SK-N-SH (cell line): ENCODE data around the gene DISP2. TPM values are rescaled to one million over a fixed set of nuclear protein-coding genes. Genes with fewer than 3 reads are reported as not detected.

Source experiments
- CTCF ChIA-PET: fragments of 300-600, 350-600 bp; formaldehyde crosslinking; extraction: SDS; loops from one replicate; lab custom pipeline; 2021; lab: Yijun Ruan, JAX
- POLR2A ChIA-PET: fragments of 350-600 bp; sonication (Branson Sonifier 250); formaldehyde crosslinking; extraction: SDS; loops from one replicate; lab custom pipeline; 2020; ENCODE audit warnings: antibody characterized with exemption, inconsistent platforms; lab: Yijun Ruan, JAX
- DNase-seq: peaks from one replicate; pipeline ENCODE4 v3.0.0; 2012
- H2AFZ ChIP-seq: fragments of 200-600 bp; sonication (generic); 2 replicates; pipeline ENCODE4 v1.8.1; 2016; ENCODE audit warnings: antibody characterized with exemption, mild to moderate bottlenecking, low read depth
- H3F3A ChIP-seq: fragments of 200-600 bp; sonication (generic); replicated peaks from 2 replicates; pipeline ENCODE3; 2016; ENCODE audit warnings: antibody characterized with exemption, mild to moderate bottlenecking; ENCODE audit not compliant: insufficient read depth
- H3K27ac ChIP-seq, 2 experiments: fragments of 200-500 bp in 1 of 2; fragments of 200-600 bp in 1 of 2; sonication (Bioruptor generic) in 1 of 2; sonication (generic), shearing (Covaris generic) in 1 of 2; 2 replicates each; pipeline versions ENCODE4 v1.5.1 to v1.6.1; 2014 to 2016; ENCODE audit warnings: low read depth in 2 of 2, inconsistent platforms in 1 of 2, low read length in 1 of 2, mild to moderate bottlenecking in 1 of 2, mixed read lengths in 1 of 2
- H3K27me3 ChIP-seq: fragments of 200-600 bp; sonication (generic), shearing (Covaris generic); 2 replicates; pipeline ENCODE4 v1.6.1; 2016; ENCODE audit warnings: mixed run types; ENCODE audit not compliant: insufficient read depth
- H3K36me3 ChIP-seq, 2 experiments: fragments of 200-500 bp in 1 of 2; fragments of 200-600 bp in 1 of 2; sonication (Bioruptor generic) in 1 of 2; sonication (generic) in 1 of 2; replicated peaks in 1 of 2; 2 replicates each; pipeline versions ENCODE3 to v1.5.1; 2014 to 2016; ENCODE audit warnings: low read length in 1 of 2, mild to moderate bottlenecking in 1 of 2; ENCODE audit not compliant: insufficient read depth in 2 of 2, control insufficient read depth in 1 of 2
- H3K4me1 ChIP-seq, 2 experiments: fragments of 200-500 bp in 1 of 2; fragments of 200-600 bp in 1 of 2; sonication (Bioruptor generic) in 1 of 2; sonication (generic), shearing (Covaris generic) in 1 of 2; 2 replicates each; pipeline versions ENCODE4 v1.5.1 to v1.6.1; 2014 to 2016; ENCODE audit warnings: low read depth in 1 of 2, low read length in 1 of 2, mixed run types in 1 of 2; ENCODE audit not compliant: insufficient read depth in 2 of 2, control insufficient read depth in 1 of 2
- H3K4me2 ChIP-seq: fragments of 200-600 bp; sonication (generic), shearing (Covaris generic); 2 replicates; pipeline ENCODE4 v1.6.1; 2017; ENCODE audit warnings: mixed run types
- H3K4me3 ChIP-seq, 2 experiments: fragments of 200-500 bp in 1 of 2; fragments of 200-600 bp in 1 of 2; sonication (Bioruptor generic) in 1 of 2; sonication (generic), shearing (Covaris generic) in 1 of 2; 2 replicates each; pipeline versions ENCODE4 v1.5.1 to v1.8.1; 2014 to 2016; ENCODE audit warnings: low read depth in 2 of 2, inconsistent platforms in 1 of 2, low read length in 1 of 2, mild to moderate bottlenecking in 1 of 2, mixed read lengths in 1 of 2, moderate library complexity in 1 of 2
- H3K79me2 ChIP-seq: fragments of 200-600 bp; sonication (generic); 2 replicates; pipeline ENCODE4 v1.8.1; 2017; ENCODE audit warnings: mild to moderate bottlenecking; ENCODE audit not compliant: insufficient read depth
- H3K9ac ChIP-seq: fragments of 200-600 bp; sonication (generic); 2 replicates; pipeline ENCODE4 v1.6.1; 2017; ENCODE audit warnings: mixed run types
- H3K9me2 ChIP-seq: fragments of 200-600 bp; sonication (generic); 2 replicates; pipeline ENCODE4 v1.6.1; 2017; ENCODE audit warnings: mixed run types
- H3K9me3 ChIP-seq: fragments of 200-600 bp; sonication (generic); 2 replicates; pipeline ENCODE4 v1.6.1; 2017; ENCODE audit warnings: mixed run types, mild to moderate bottlenecking, moderate library complexity
- H4K20me1 ChIP-seq: fragments of 200-600 bp; sonication (generic); 2 replicates; pipeline ENCODE4 v1.6.1; 2017; ENCODE audit warnings: mild to moderate bottlenecking, mixed run types; ENCODE audit not compliant: insufficient read depth
- FOSL2 ChIP-seq: IDR thresholded peaks from 2 replicates; pipeline ENCODE4 v1.4.0; 2012; ENCODE audit warnings: low read depth, mild to moderate bottlenecking, moderate library complexity, borderline replicate concordance
- FOXJ3 ChIP-seq: sonication (generic); formaldehyde crosslinking; IDR thresholded peaks from 2 replicates; pipeline ENCODE4 v1.5.1; 2020; ENCODE audit warnings: mild to moderate bottlenecking, missing genetic modification reagents
- FOXM1 ChIP-seq: IDR thresholded peaks from 2 replicates; pipeline ENCODE4 v1.4.0; 2012; ENCODE audit warnings: low read depth, mild to moderate bottlenecking
- GABPA ChIP-seq: IDR thresholded peaks from 2 replicates; pipeline ENCODE4 v1.4.0; 2012; ENCODE audit warnings: low read depth, mild to moderate bottlenecking
- GATA2 ChIP-seq: sonication (generic); formaldehyde crosslinking; IDR thresholded peaks from 2 replicates; pipeline ENCODE4 v1.5.0; 2020; ENCODE audit warnings: mild to moderate bottlenecking, missing genetic modification reagents
- MAX ChIP-seq: IDR thresholded peaks from 2 replicates; pipeline ENCODE4 v1.4.0; 2012; ENCODE audit warnings: low read depth
- MEF2A ChIP-seq: IDR thresholded peaks from 2 replicates; pipeline ENCODE4 v1.4.0; 2012; ENCODE audit warnings: low read depth, borderline replicate concordance
- MXI1 ChIP-seq: IDR thresholded peaks from 2 replicates; pipeline ENCODE4 v1.6.1; 2012; ENCODE audit warnings: mild to moderate bottlenecking, low read depth, low read length, improper control_type of control experiment
- PBX3 ChIP-seq: IDR thresholded peaks from 2 replicates; pipeline ENCODE4; 2012
- RAD21 ChIP-seq: IDR thresholded peaks from 2 replicates; pipeline ENCODE4 v1.6.1; 2012; ENCODE audit warnings: mild to moderate bottlenecking, low read length
- REST ChIP-seq: IDR thresholded peaks from 2 replicates; pipeline ENCODE4 v1.6.1; 2012; ENCODE audit warnings: mild to moderate bottlenecking, low read depth, low read length, moderate library complexity
- RFX5 ChIP-seq: IDR thresholded peaks from 2 replicates; pipeline ENCODE4 v1.6.1; 2012; ENCODE audit warnings: mild to moderate bottlenecking, improper control_type of control experiment, low read length
- RXRA ChIP-seq: IDR thresholded peaks from 2 replicates; pipeline ENCODE4 v1.4.0; 2012; ENCODE audit warnings: low read depth, mild to moderate bottlenecking, borderline replicate concordance
- SIN3A ChIP-seq: IDR thresholded peaks from 2 replicates; pipeline ENCODE4 v1.6.1; 2012; ENCODE audit warnings: low read depth, mild to moderate bottlenecking, low read length, moderate library complexity, borderline replicate concordance
- SMC3 ChIP-seq: IDR thresholded peaks from 2 replicates; pipeline ENCODE4 v1.6.1; 2012; ENCODE audit warnings: low read depth, low read length, improper control_type of control experiment
- TAF1 ChIP-seq: IDR thresholded peaks from 2 replicates; pipeline ENCODE4 v1.6.1; 2012; ENCODE audit warnings: low read depth, mild to moderate bottlenecking, low read length, moderate library complexity, borderline replicate concordance
- WGBS: methylation state at CpG from one replicate; pipeline ENCODE4 v1.1.6; 2017; ENCODE audit warnings: low lambda C conversion rate; 5-methylcytosine and 5-hydroxymethylcytosine counted together
- polyA plus RNA-seq, 3 experiments: library from polyadenylated mRNA; depleted of rRNA; stranded (reverse); fragments of >200 nt; gene quantifications; 2 replicates each; pipeline ENCODE4 v1.2.3, GENCODE V29; 2012

DISP2 gene
- polyA plus RNA-seq, 1 of the 3 experiments (the other 2 are of a cell fraction) = 0.12 TPM

- Histone ChIP-seq H3K79me2 (no peaks in the 10 kb centered on the region), H3F3A (peaks cover 6% of the 10 kb centered on the region), H3K9me2 (no peaks in the 10 kb centered on the region), H4K20me1 (no peaks in the 10 kb centered on the region), H3K9ac (no peak overlapping the region), H3K4me3 (peak overlapping the region; percentile 57 to 59), H3K36me3 (no peaks in the 10 kb centered on the region), H3K4me2 (peak overlapping the region; percentile 92), H2AFZ (no peak overlapping the region), H3K9me3 (no peaks in the 10 kb centered on the region), H3K4me1 (peaks cover 0 to 34% of the 10 kb centered on the region in 2 experiments; a peak in 2 of 4 replicates), H3K27me3 (0 out of 2 replicates have a peak, but pooled peaks cover 11% of the 10 kb centered on the region), H3K27ac (peak overlapping the region in 1 of 2 experiments; percentile 28; a peak in 1 of 4 replicates)
- peak; percentile 76 for DNase-seq
- POLR2A ChIA-PET = interaction anchor here (1.4 kb wide), 1 partner anchor 8 kb away, joined by 3 read pairs; no protein-coding TSS in a partner anchor
- TF ChIP-seq RXRA (no peak), PBX3 (no peak), FOXJ3 (CRISPR knock-in tag) (peak; percentile 20; the same call in 1 of the 2 replicates), MXI1 (peak; percentile 82)
- CTCF ChIA-PET = interaction anchor here (0.7 to 70.6 kb wide), 7 partner anchors 9 to 141 kb away, joined by 3 to 2194 read pairs (median 5); partner anchors contain the start of genes ANKRD63, CCDC9B, INAFM2 and PLCB2
- WGBS = 23% methylated on average over 26 of the region's 31 CpGs
Measured at GRCh38 chr15:40358471-40359353, 693 bp downstream of the DISP2 start.

GRCh38 chr15:40360015-40360414 is 2.0 kb downstream of the DISP2 start:
- 77% methylated on average over 4 of the region's 4 CpGs for WGBS
- no peak overlapping the region for H3K9ac ChIP-seq
- ChIA-PET POLR2A (no interaction called here), CTCF (interaction anchor here (1.9 to 70.6 kb wide), 2 partner anchors 9 to 46 kb away, joined by 12 to 2194 read pairs; partner anchors contain the start of genes ANKRD63, CCDC9B, INAFM2 and PLCB2)
- H4K20me1 ChIP-seq = no peaks in the 10 kb centered on the region
- H3K9me3 ChIP-seq = no peaks in the 10 kb centered on the region
- peaks cover 6% of the 10 kb centered on the region for H3F3A ChIP-seq
- peaks cover 0 to 21% of the 10 kb centered on the region in 2 experiments; a peak in 2 of 4 replicates for H3K4me1 ChIP-seq
- TF ChIP-seq GABPA = no peak
- no peak for TF ChIP-seq MXI1
- no peak for TF ChIP-seq REST
- TF ChIP-seq FOSL2 = no peak
- TF ChIP-seq SIN3A = no peak
- no peak for TF ChIP-seq TAF1
- TF ChIP-seq FOXM1 = no peak
- TF ChIP-seq MAX = no peak
- no peak for TF ChIP-seq GATA2 (CRISPR knock-in tag)
- TF ChIP-seq MEF2A = no peak
- no peak for TF ChIP-seq RAD21
- no peak for TF ChIP-seq FOXJ3 (CRISPR knock-in tag)
- TF ChIP-seq PBX3 = no peak
- no peak for TF ChIP-seq SMC3
- no peak for TF ChIP-seq RFX5
- no peak for DNase-seq
- H3K36me3 ChIP-seq = no peaks in the 10 kb centered on the region
- no peak overlapping the region for H3K4me2 ChIP-seq
- H3K27me3 ChIP-seq = 0 out of 2 replicates have a peak, but pooled peaks cover 11% of the 10 kb centered on the region
- H3K27ac ChIP-seq = no peak overlapping the region
- no peak overlapping the region for H3K4me3 ChIP-seq
- no peaks in the 10 kb centered on the region for H3K9me2 ChIP-seq
- H2AFZ ChIP-seq = no peak overlapping the region
- no peaks in the 10 kb centered on the region for H3K79me2 ChIP-seq
